Right ventricle myocardium inferior (tissue), 1 donor: ENCODE measurements around the gene PITPNC1. TPM values are rescaled to one million over a fixed set of nuclear protein-coding genes. Genes with fewer than 3 reads are reported as not detected.
"Not testable (repeated sequence)": the region's sequence is repeated elsewhere in the genome, so short reads cannot be mapped to it uniquely, and the experiment has no call there.

Experiments
- ATAC-seq: fragments of 200-7000 bp; cut with Tn5 transposase; one replicate; pipeline ENCODE4 v1.9.1; 2020; ENCODE audit warnings: mild to moderate bottlenecking, moderate library complexity
- DNase-seq: peaks from one replicate; pipeline ENCODE4 v3.0.0; 2021; ENCODE audit errors: missing footprints
- intact Hi-C: fragments of 100-400 bp; cut with DNase I; formaldehyde crosslinking; loops from one replicate; pipeline ENCODE4 v1.11.0; 2022
- total RNA-seq: library from RNA; stranded (reverse); fragmentation: NEBNext Ultra II Directional; extraction: Animal tissue kit (Norgen Biotek cat#: 25700); gene quantifications from one replicate; pipeline ENCODE4 v1.2.1, GENCODE V29; 2021
- donor health status: DM: no; HTN: yes; CAD: no; lungs with severe emphysema.

Gene PITPNC1
- total RNA-seq, 1 donor from 2014 or later: 13.8 TPM

DNA sequence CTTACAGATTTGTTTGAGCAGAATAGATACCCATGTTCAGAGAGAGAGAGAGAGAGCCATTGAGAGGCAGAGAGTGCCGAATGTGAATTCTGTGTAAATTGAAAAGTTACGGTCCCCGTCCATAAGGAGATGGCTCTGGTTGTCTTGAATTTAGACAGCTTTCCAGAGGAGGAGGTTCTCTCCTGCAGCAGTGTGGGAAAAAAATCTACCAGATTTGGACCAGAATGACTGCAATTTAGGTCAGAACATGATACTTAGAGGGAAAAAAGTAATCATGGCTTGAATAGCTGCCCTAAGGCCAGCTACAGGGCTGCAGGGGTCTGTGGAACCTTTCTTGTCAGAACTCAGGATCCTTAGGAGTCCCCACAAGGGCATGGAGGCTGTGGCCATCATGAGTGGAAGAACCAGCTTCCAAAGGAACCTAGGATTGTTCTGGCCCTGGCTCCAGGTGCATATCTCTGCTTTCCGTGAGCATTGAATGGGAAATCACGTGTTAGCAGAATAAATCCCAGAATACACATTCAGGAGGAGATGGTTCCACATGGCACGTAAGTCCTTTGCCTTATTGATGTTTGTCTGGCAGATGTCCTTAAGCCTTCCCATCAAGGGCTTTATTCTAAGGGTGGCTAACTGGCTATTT, 13.0 kb downstream of the PITPNC1 start:
- DNase-seq (no peak), ATAC-seq (no peak)
- intact Hi-C loops: no loop called here

DNA sequence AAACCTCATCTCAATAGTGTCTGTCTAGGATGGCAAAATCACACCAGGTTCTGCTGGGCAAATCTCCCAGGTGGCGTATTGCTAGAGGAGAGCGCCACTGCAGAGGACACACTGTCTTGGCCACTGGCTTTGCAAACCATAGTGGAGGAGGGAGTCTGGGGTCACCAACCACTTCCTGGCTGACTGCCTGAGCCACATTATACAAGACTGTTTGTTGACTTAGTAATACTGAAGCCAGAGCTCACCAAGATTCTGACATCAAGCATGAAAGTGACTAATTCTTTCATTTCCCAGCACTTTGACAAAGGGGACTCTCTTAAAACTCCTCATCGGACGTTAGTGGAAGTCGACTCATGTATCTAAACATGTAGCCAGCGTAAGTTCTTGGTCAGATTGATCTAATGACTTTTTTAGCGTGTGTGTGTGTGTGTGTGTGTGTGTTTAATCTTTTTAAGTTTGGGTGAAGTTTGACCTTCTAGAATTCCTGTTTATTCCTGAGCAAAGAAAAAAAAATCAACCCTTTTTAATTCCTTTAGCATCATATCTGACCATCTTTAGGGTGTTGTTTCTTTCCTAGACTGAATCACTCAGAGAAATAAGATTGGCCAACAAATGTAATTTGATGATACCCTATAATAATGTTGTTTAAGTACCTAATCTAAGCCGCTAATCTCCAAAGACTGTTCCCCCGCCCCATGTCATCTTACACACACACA, 13.7 kb downstream of the PITPNC1 start:
- intact Hi-C loops: no loop called here
- DNase-seq (no peak), ATAC-seq (peak; percentile 47)

DNA sequence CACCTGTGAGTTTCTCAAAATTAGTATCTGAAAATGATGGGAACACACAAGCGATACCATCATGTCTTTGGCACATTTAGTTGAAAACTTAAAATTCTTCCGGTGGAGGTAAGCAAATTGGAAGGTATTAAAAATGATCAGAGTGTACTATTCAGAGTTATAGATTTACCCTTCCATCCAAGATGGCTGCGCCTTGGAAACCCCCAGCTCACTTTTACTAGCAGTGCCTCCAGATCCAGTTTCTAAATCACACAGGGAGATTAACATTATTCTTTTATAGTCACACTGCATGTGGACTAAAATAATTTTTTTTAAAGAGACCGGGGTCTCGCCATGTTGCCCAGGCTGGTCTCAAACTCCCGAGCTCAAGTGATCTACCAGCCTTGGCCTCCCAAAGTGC, 15.0 kb downstream of the PITPNC1 start:
- DNase-seq (no peak), ATAC-seq (no peak)
- intact Hi-C loops: no loop called here

DNA sequence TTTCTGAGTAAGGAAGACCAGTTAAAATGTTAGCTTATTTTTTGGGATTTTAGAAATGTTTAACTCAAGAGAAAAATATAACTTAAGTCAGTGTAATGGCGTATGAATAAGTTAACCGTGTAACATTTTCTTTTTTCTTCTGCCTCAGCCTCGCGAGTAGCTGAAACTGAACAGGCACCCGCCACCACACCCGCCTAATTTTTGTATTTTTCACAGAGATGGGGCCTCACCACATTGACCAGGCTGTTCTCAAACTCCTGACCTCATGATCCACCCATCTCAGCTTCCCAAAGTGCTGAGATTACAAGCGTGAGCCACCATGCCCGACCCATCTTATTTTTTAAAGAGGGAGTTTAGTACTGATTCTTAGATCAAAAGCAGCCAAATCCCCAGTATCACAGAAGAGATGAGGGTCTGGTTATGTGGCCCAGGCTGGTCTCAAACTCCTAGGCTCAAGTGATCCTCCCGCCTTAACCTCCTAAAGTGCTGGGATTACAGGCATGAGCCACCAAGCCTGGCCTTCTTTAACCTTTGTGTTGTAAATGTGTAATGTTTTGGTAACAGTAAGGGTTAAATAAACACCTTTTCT, 16.8 kb downstream of the PITPNC1 start:
- no peak for DNase-seq
- no peak for ATAC-seq
- intact Hi-C loops: no loop called here

DNA sequence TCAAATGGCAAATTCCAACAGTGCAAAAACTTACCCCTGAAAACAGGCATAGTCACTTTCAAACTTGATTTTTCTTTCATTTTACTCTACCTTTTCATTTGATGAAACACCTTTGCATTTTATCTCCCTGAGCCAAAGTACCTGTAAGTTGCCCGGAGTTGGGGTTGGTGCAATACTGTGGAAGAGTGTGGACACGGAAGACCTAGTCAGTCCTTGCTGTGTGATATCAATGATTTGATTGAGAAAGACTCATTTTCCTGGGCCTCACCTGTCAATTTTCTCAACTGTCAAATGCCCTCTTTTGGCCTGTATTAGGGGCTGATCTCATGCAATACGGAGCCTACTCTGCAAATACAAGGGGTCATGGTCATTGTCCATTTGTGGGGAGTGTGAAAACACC, 22.6 kb downstream of the PITPNC1 start:
- ATAC-seq: no peak
- intact Hi-C loops: no loop called here
- DNase-seq: no peak

DNA sequence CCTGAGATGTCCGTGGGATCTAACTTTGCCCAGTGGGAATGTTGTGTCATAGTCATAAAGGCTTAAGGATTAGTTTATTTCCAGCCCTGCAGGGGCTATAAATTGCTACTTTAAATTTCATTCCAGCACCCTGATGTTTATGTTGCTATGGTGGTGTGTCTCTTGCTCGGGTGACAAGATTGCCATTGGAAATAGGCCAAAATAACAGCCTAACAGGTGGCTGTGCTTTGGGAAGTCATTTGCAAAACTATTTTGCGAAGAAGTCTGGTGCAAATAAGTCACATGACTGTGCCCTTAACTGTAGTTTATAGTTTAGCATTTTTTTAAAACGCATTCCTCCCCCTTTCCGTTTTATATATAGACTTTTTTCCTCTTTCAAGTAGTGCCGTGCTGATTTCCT, 23.1 kb downstream of the PITPNC1 start:
- ATAC-seq (no peak), DNase-seq (no peak)
- intact Hi-C loops: no loop called here

DNA sequence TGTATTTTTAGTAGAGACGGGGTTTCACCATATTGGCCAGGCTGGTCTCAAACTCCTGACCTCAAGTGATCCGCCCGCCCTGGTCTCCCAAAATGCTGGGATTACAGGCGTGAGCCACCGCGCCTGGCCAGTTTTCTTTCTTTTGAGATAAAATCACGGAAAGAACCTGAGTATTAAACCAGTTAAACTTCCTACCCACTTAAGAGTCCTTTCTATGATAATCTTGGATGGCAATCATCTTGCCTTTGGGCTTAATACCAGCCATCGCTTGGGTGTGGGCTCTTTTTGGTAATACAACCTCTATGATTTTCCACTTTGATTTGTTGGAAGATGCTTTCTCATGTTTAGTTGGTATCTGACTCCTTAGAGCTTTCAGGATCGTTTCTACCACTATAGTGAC, 24.0 kb downstream of the PITPNC1 start:
- ATAC-seq (no peak), DNase-seq (no peak)
- intact Hi-C loops: no loop called here

DNA sequence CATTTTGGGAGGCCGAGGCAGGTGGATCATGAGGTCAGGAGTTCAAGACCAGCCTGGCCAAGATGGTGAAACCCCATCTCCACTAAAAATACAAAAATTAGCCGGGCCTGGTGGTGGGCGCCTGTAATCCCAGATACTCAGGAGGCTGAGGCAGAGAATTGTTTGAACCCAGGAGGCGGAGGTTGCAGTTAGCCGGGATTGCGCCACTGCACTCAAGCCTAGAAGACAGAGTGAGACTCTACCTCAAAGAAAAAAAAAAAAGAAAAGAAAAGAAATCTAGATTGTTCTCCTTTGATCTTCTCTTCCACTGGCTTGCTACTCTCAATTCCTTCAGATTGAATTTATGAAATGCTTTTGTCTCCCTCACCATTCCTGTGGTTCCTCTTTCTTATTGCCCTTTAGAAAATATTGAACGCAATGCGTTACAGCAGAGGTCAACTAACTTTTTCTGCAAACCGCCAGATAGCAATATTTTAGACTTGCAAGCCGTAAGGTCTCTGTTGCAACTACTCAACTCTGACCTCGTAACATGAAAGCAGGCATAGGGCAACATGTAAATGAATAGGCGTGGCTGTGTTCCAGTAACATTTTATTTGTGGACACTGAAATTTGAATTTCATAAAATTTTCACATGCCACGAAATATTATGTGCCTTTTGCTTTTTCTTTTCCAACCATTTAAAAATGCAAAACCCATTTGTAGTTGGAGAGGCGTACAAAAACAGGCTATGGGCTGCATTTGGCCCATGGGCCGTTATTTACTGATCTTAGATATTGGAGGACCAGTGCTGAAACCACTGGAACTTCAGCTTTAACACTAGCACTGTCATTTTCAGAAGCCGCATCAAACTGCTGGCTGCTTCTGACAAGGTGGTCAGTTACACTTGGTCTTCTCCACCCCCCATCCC, 24.8 kb downstream of the PITPNC1 start:
- ATAC-seq: no peak
- intact Hi-C loops: no loop called here
- DNase-seq: no peak

DNA sequence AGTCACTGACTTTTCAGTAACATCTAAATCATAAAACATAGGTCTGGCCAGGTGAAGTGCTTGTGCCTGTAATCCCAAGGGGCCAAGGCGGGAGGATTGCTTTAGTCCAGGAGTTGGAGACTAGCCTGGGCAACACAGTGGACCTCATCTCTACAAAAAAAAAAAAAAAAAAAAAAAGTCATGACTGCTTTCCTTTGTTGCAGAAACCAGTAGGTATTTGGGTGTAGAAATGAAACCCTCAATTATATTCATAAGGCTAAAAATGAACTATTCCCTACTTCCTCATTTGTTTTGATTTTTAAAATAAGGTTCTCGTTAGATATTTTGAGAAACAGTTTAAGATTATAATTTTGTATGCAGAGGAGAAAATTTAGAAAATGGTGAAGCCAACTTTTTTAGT, 26.0 kb downstream of the PITPNC1 start:
- ATAC-seq: no peak

DNA sequence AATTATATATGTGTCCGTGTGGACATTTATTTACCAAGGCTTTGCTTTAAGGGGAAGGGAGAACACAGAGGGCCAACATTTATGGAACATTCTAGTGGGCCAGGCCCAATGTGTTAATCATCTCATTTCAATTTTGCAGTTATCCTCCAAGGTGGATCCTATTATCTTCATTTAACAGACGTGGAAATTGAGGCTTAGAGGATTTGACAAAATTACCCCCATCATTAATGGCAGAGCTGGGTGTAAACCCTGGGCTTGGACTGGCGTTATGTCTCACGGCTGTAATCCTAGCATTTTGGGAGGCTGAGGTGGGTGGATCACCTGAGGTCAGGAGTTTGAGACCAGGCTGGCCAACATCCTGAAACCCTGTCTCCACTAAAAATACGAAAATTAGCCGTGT, 26.4 kb downstream of the PITPNC1 start:
- intact Hi-C loops: no loop called here
- no peak for DNase-seq

More for the DNA sequence above, 26.0 kb downstream of the PITPNC1 start:
- intact Hi-C loops: no loop called here
- DNase-seq: no peak

DNA sequence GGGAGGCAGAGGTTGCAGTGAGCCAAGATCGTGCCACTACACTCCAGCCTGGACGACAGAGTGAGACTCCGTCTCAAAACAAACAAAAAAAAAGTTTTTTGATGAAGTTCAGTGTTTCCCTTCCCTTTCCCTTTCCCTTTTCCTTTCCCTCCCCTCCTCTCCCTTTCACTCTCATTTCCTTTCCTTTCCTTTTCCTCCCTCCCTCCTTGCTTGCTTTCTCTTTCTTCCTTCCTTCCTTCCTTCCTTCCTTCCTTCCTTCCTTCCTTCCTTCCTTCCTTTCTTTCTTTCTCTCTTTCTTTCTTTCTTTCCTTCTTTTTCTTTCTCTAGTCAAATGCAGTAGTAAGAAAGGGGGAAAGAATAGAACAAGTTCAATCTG, 31.4 kb downstream of the PITPNC1 start:
- ATAC-seq, intact Hi-C loops, DNase-seq: not testable (repeated sequence)

More for the DNA sequence above, 26.4 kb downstream of the PITPNC1 start:
- no peak for ATAC-seq

DNA sequence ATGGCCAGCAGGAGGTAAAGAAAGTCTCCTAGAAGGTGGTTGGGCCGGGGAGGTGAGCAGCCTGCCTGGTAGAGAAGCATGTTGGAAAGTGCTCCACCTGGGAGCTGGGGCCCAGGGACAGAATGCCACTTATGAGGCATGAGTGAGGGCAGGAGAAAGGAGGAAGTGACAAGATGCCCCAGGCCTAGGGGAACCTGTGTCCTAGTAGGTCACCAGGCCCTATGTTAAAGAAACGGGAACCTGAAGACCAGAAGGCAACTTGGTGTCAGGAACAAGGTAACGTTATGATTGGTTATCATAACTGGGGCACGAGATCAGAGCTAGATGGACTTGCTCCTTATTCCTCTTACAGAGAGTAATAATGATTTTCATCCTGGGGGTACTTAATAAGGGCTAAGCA, 34.3 kb downstream of the PITPNC1 start:
- no peak for DNase-seq
- no peak for ATAC-seq
- intact Hi-C loops: no loop called here

DNA sequence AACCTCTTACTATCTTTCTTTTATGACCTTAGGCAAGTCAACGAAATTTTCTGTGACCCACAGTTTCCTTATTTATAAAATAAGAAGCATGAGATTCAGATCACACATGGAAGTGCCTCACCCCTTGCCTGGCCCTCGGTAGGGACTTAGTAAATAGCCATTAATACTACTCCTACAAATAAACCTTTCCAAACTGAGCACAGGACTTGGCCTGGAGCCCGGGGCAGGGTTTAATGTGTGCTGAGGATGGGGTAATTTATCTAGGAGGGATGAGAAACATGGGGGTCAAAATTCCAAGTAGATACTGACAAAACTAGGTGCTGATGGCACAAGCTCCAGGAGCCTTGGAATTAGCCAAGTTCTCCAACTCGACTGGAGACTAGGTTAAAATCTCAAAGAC, 35.0 kb downstream of the PITPNC1 start:
- intact Hi-C loops: no loop called here
- ATAC-seq (no peak), DNase-seq (no peak)

DNA sequence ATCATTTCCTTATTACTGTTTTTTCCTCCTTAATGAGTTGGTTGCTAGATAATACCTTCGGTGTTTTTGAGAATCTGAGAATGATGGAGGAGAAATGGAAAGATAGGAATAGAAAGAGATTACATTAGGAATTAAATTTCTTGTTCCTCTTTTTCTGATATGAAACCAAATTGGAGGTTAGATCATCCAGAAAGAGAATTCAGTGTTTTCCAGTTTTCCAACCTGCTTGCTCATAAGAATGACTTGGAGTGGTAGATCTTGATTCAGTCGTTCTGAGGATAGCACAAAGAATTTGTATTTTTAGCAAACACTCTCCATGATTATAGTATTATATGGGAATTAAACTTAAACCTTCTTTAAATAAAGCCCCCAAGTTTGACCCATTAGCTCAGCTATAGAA, 35.9 kb downstream of the PITPNC1 start:
- intact Hi-C loops: no loop called here
- ATAC-seq: no peak
- no peak for DNase-seq

DNA sequence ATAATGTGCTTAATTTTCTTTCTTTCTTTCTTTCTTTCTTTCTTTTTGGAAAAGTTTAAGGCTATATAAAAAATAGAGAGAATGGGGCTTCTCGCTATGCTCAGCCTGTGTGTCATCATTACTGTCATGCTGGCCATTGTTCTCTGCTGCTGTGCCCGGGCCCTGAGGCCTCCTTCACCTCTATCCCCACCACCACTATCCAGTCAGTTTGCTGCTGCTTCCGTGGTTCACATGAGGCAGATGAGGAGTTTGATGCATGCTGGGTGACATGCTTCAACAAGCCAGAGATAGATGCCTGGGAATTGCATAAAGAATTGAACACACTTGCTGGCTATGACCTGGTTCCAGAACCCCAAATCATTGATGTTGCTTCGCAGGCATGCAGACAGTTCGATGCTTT, 36.3 kb downstream of the PITPNC1 start:
- DNase-seq: no peak
- intact Hi-C loops: no loop called here
- ATAC-seq: no peak

DNA sequence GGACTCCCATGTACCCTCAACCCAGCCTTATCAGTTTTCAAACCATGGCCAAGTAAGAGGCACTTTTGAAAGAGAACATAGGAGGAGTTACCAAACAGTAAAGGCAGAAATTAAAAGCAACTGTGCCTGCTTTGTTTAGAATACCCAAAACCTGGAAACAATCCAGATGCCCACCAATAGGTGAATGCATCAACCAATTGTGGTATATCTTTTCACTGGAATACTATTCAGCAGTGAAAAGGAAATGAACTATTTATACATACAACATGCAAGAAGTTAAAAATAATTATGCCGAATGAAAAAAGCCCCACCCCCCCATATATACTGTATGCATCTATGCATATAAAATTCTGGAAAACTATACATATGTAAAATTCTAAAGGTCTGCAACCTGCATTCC, 37.0 kb downstream of the PITPNC1 start:
- ATAC-seq (no peak), DNase-seq (no peak)
- intact Hi-C loops: no loop called here

DNA sequence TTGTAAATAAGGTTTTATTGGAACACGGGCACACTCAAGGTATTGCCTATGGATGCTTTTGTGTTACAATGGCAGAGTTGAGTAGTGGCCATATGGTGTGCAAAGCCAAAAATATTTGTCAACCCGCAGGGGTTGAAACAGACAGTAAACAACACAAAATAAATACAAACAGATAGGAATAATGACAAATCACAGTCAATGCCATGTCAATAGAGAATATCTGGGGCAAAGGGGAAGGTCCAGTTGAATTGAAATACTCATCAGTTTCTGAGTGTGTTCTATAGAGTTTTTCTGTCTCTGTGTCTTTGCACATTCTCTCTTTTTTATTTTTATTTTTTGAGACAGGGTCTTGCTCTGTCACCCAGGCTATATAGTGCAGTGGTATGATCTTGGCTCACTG, 37.5 kb downstream of the PITPNC1 start:
- ATAC-seq (no peak), DNase-seq (no peak)
- intact Hi-C loops: no loop called here

DNA sequence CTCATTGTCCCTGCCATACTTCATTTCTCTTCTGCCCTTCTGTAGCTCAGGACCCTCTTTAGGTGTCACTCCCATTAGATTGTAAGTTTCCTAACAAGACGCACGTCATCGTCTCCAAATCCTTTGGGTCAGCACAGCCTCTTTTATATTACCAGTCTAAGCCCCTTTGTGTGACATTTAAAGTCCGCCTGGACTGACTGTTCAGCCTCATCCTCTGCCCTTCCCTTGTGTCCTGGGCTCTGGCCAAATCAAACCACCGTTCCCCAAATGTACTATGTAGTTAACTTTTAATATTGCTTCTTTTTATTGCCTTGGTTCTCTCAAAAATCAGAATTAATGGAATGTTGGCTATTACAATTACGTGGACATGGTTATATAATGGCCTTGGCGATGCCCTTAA, 38.2 kb downstream of the PITPNC1 start:
- intact Hi-C loops: no loop called here
- DNase-seq (no peak), ATAC-seq (no peak)

DNA sequence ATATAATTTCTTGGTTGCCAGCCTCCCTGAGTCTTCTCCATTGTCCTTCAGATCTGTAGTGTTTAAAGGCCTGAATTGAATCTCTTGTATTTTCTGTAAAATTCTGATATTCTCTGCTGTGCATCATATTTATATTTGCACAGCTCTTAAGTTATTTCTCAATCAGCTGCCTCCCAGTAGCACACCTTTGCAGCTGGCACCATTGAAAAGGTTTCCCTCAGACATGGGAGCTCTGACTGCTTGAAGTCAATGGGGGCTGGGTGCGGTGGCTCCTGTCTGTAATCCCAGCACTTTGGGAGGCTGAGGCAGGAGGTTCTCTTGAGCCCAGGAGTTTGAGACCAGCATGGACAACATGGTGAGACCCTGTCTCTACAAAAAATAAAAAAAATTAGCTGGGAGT, 40.4 kb downstream of the PITPNC1 start:
- intact Hi-C loops: no loop called here
- no peak for ATAC-seq

More for the DNA sequence above, 40.4 kb downstream of the PITPNC1 start:
- DNase-seq: no peak
